ENCODE data around the gene RBMY1F.
"Not testable (repeated sequence)": the region's sequence is repeated elsewhere in the genome, so short reads cannot be mapped to it uniquely, and the experiment has no call there.

Gene RBMY1F

GRCh38 chrY:22182823-22183222 lies at the start of gene RBMY1F:
RBMY1F (minus strand) TSS chrY:22182923; CDS start chrY:22180969, 1,954 bp downstream.
- DNase-seq = not testable (repeated sequence)

GRCh38 chrY:22151144-22151543 lies 31.6 kb downstream of the RBMY1F start:
- not testable (repeated sequence) for DNase-seq

- not testable (repeated sequence) for DNase-seq
Observed at GRCh38 chrY:22141011-22141695, 41.6 kb downstream of the RBMY1F start.

- not testable (repeated sequence) for DNase-seq
Observed at GRCh38 chrY:22134719-22135118, 48.0 kb downstream of the RBMY1F start.

- not testable (repeated sequence) for DNase-seq
Observed at GRCh38 chrY:22130494-22130893, 52.2 kb downstream of the RBMY1F start.
